ENCODE measurements around the gene SHLD1. TPM values are rescaled to one million over a fixed set of nuclear protein-coding genes. Genes with fewer than 3 reads are reported as not detected.

Gene SHLD1
- total RNA-seq, 1 experiment from 2014 or later: 2.4 TPM

DNA sequence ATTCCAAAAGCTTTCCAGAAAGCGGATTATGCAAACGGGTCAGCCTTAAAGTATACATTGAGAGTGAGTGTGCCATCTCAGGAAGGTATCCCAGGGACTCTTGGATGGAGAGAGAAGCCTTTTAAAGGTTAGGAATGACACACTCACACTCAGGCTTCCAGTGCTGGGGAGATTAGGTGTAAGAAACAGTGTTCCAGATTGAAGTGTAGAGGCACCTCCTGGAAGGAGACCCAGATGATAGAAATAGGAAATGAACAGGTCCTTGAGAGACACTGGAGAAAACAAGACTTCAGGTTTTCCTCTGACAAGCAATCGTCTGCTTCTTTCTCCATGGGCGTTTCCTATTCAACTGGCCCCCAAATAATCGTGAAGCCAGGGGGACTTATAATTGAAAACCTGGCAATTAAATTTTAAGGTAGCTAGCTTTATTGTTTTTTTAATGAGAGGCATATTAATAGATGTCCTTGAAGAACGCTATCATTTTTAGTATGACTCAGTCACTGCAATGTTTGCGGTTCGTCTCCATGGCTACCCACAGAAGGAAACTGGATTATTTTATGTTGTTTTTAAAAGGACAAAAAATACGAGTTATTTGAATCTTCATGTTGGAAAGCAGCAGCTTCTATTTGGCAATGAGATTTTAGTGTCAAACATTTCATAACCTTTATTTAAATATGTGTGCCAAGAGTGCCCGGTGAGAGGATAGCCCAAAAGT lies 114.8 kb downstream of the SHLD1 start:
- Histone ChIP-seq H3K27ac (ENCODE audit: low read depth, low read length) (no peak overlapping the region), H3K9me3 (ENCODE audit: control insufficient read depth in 1 of 2, insufficient read depth in 1 of 2, low read depth in 1 of 2, low read length in 2 of 2) (no peaks in the 10 kb centered on the region), H3K4me3 (replicated peaks in 1 of 2; ENCODE audit: low read depth in 1 of 2, low read length in 2 of 2) (no peak overlapping the region), H2AFZ (ENCODE audit: low read depth, low read length, poor library complexity, severe bottlenecking) (no peak overlapping the region), H4K20me1 (ENCODE audit: insufficient read depth) (no peaks in the 10 kb centered on the region), H3K27me3 (ENCODE audit: insufficient read depth, low read length) (no peaks in the 10 kb centered on the region), H3K4me2 (ENCODE audit: low read length) (no peak overlapping the region), H3K4me1 (ENCODE audit: control insufficient read depth in 1 of 2, insufficient read depth in 2 of 2, low read length in 2 of 2) (peaks cover 0 to 9% of the 10 kb centered on the region in 2 experiments; a peak in 1 of 4 replicates), H3K79me2 (ENCODE audit: insufficient read depth, low read length) (no peaks in the 10 kb centered on the region), H3K9ac (ENCODE audit: low read length) (no peak overlapping the region), H3K36me3 (ENCODE audit: control insufficient read depth in 1 of 2, insufficient read depth in 2 of 2, low read length in 2 of 2) (no peaks in the 10 kb centered on the region), H3K9me2 (ENCODE audit: insufficient read depth) (no peaks in the 10 kb centered on the region)
- POLR2A ChIA-PET: no interaction called here
- DNase-seq (ENCODE audit: low read depth, low spot score) (no peak), ATAC-seq (no peak)
- no TSS peak for BruUV-seq (replicated peaks)
- RAD21 ChIA-PET (ENCODE audit: low non-redundant PET in 1 of 2, low total read pairs in 2 of 2, uncharacterized antibody in 2 of 2, unreplicated experiment in 2 of 2): no interaction called here
- CTCF ChIA-PET: no interaction called here
- intact Hi-C loops (cut with micrococcal nuclease): no loop called here
- TF ChIP-seq, protein P1, sequence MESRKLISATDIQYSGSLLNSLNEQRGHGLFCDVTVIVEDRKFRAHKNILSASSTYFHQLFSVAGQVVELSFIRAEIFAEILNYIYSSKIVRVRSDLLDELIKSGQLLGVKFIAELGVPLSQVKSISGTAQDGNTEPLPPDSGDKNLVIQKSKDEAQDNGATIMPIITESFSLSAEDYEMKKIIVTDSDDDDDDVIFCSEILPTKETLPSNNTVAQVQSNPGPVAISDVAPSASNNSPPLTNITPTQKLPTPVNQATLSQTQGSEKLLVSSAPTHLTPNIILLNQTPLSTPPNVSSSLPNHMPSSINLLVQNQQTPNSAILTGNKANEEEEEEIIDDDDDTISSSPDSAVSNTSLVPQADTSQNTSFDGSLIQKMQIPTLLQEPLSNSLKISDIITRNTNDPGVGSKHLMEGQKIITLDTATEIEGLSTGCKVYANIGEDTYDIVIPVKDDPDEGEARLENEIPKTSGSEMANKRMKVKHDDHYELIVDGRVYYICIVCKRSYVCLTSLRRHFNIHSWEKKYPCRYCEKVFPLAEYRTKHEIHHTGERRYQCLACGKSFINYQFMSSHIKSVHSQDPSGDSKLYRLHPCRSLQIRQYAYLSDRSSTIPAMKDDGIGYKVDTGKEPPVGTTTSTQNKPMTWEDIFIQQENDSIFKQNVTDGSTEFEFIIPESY (IDR thresholded peaks at IDR 0.05; ENCODE audit: extremely low read depth, insufficient replicate concordance, low read length): no peak
- TF ChIP-seq ELF1 (IDR thresholded peaks at IDR 0.05; ENCODE audit: borderline replicate concordance, low read depth): no peak
- TF ChIP-seq SIN3A (IDR thresholded peaks at IDR 0.05; ENCODE audit: low read depth): no peak
- TF ChIP-seq, protein P2, sequence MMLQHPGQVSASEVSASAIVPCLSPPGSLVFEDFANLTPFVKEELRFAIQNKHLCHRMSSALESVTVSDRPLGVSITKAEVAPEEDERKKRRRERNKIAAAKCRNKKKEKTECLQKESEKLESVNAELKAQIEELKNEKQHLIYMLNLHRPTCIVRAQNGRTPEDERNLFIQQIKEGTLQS (IDR thresholded peaks at IDR 0.05): no peak
- TF ChIP-seq JUND (IDR thresholded peaks at IDR 0.05): no peak
- TF ChIP-seq ZFX (IDR thresholded peaks at IDR 0.05): no peak
- TF ChIP-seq EZH2 (IDR thresholded peaks at IDR 0.05): no peak
- TF ChIP-seq RAD21 (IDR thresholded peaks at IDR 0.05; ENCODE audit: low read depth): no peak
- no peak for TF ChIP-seq POLR2AphosphoS5 (IDR thresholded peaks at IDR 0.05; ENCODE audit: low read depth, low read length)

All from HCT116 (cell line).